Naive thymus-derived CD4-positive, alpha-beta T cell (primary cell): Measurements from ENCODE around the gene RNF144A. TPM values are rescaled to one million over a fixed set of nuclear protein-coding genes. Genes with fewer than 3 reads are reported as not detected.

Experiments used
- ATAC-seq: fragments of 150-1000 bp; cut with Tn5 transposase; 2 replicates; pipeline ENCODE4 v1.10.0; 2021; ENCODE audit warnings: mild to moderate bottlenecking, moderate library complexity
- CTCF ChIA-PET: fragments of 350-600 bp; sonication (Branson Sonifier 250); formaldehyde crosslinking; loops from one replicate; lab custom pipeline; 2021; ENCODE audit warnings: antibody characterized with exemption; lab: Charles Lee
- POLR2A ChIA-PET: fragments of 350-600 bp; sonication (Branson Sonifier 250); formaldehyde crosslinking; loops from one replicate; lab custom pipeline; 2021; ENCODE audit warnings: antibody characterized with exemption, inconsistent platforms; lab: Charles Lee
- DNase-seq, 9 donors: peaks; one replicate each; pipeline versions ENCODE4 v3.0.0 to v3.0.0-alpha.2; 2020 to 2022; ENCODE audit warnings: mixed read lengths in 1 of 9
- H3K27ac ChIP-seq: one replicate; pipeline ENCODE4 v1.7.0; 2013; ENCODE audit warnings: mild to moderate bottlenecking, low read depth, low read length, moderate library complexity
- H3K27me3 ChIP-seq, 2 donors: one replicate each; pipeline ENCODE4 v1.7.0; 2013; ENCODE audit warnings: low read length in 2 of 2, mild to moderate bottlenecking in 2 of 2, moderate library complexity in 2 of 2; ENCODE audit not compliant: control insufficient read depth in 2 of 2, insufficient read depth in 2 of 2
- H3K36me3 ChIP-seq, 3 experiments: 1 replicate in 2 of 3; 2 replicates in 1 of 3; pipeline ENCODE4 v1.7.0; 2013; ENCODE audit warnings: low read length in 3 of 3, mild to moderate bottlenecking in 3 of 3, moderate library complexity in 1 of 3; ENCODE audit not compliant: insufficient read depth in 3 of 3, control insufficient read depth in 2 of 3
- H3K4me1 ChIP-seq, 2 donors: one replicate each; pipeline ENCODE4 v1.7.0; 2013; ENCODE audit warnings: low read length in 2 of 2, mild to moderate bottlenecking in 2 of 2, moderate library complexity in 1 of 2; ENCODE audit not compliant: control insufficient read depth in 2 of 2, insufficient read depth in 2 of 2
- H3K4me3 ChIP-seq: 2 replicates; pipeline ENCODE4 v1.7.0; 2013; ENCODE audit warnings: mild to moderate bottlenecking, low read length
- H3K9me3 ChIP-seq, 3 experiments: 1 replicate in 2 of 3; 2 replicates in 1 of 3; pipeline ENCODE4 v1.7.0; 2013; ENCODE audit warnings: low read length in 3 of 3; ENCODE audit not compliant: control insufficient read depth in 2 of 3
- H3K27ac Mint-ChIP-seq, 9 donors: one replicate each; pipeline ENCODE4 v1.8.0; 2020 to 2022; ENCODE audit warnings: mixed read lengths in 9 of 9, mild to moderate bottlenecking in 8 of 9, moderate library complexity in 5 of 9, inconsistent platforms in 2 of 9
- H3K27me3 Mint-ChIP-seq, 5 donors: one replicate each; pipeline ENCODE4 v1.8.0; 2021 to 2022; ENCODE audit warnings: mixed read lengths in 5 of 5, mild to moderate bottlenecking in 1 of 5
- H3K36me3 Mint-ChIP-seq, 5 donors: one replicate each; pipeline ENCODE4 v1.8.0; 2020 to 2022; ENCODE audit warnings: mixed read lengths in 5 of 5, mild to moderate bottlenecking in 3 of 5, inconsistent platforms in 1 of 5
- H3K4me1 Mint-ChIP-seq, 7 donors: one replicate each; pipeline ENCODE4 v1.8.0; 2020 to 2022; ENCODE audit warnings: mixed read lengths in 7 of 7, mild to moderate bottlenecking in 3 of 7, inconsistent platforms in 1 of 7
- H3K4me3 Mint-ChIP-seq, 10 donors: one replicate each; pipeline ENCODE4 v1.8.0; 2020 to 2022; ENCODE audit warnings: mild to moderate bottlenecking in 10 of 10, mixed read lengths in 10 of 10, moderate library complexity in 6 of 10, inconsistent platforms in 2 of 10
- H3K9me3 Mint-ChIP-seq, 11 donors: one replicate each; pipeline ENCODE4 v1.8.0; 2020 to 2022; ENCODE audit warnings: mixed read lengths in 11 of 11, mild to moderate bottlenecking in 4 of 11, inconsistent platforms in 1 of 11, moderate library complexity in 1 of 11
- intact Hi-C, 2 donors: fragments of 100-400 bp; cut with micrococcal nuclease; formaldehyde crosslinking; loops; one replicate each; pipeline ENCODE4 v1.15.1; 2023
- polyA plus RNA-seq, 2 donors: library from polyadenylated mRNA; unstranded; fragments of 300-500 nt; fragmentation: Illumina TruSeq; gene quantifications; one replicate each; pipeline ENCODE4 v1.2.3, GENCODE V29; 2021
- total RNA-seq, 6 experiments: library from RNA in 5 of 6; stranded (reverse) in 5 of 6; gene quantifications; 1 replicate in 5 of 6; 2 replicates in 1 of 6; pipeline ENCODE4 v1.2.3 and lab custom pipeline; 2021 to 2026

Gene RNF144A
- total and polyA plus RNA-seq, 7 experiments from 2014 or later, result 21.2 to 74.4 (median 56.3) TPM

GRCh38 chr2:7022492-7023385, 105.5 kb downstream of the RNF144A start:
- Mint-ChIP-seq H3K9me3 (no peaks in the 10 kb centered on the region), H3K4me3 (no peak overlapping the region), H3K4me1 (peaks cover 0 to 8% (median 4%) of the 10 kb centered on the region in 7 donors), H3K27ac (peak overlapping the region in 6 of 9 donors; percentile 2 to 79 (median 57)), H3K36me3 (peaks cover 12 to 70% (median 22%) of the 10 kb centered on the region in 5 donors), H3K27me3 (no peaks in the 10 kb centered on the region)
- no peak for DNase-seq
- intact Hi-C loops, result no loop called here
- ATAC-seq, result no peak
- Histone ChIP-seq H3K27ac (no peak overlapping the region), H3K9me3 (no peaks in the 10 kb centered on the region), H3K36me3 (peaks cover 0 to 97% (median 31%) of the 10 kb centered on the region in 3 experiments), H3K27me3 (no peaks in the 10 kb centered on the region), H3K4me1 (no peaks in the 10 kb centered on the region), H3K4me3 (no peak overlapping the region)
- ChIA-PET CTCF (interaction anchor here (0.6 to 1.6 kb wide), 3 partner anchors 9 to 126 kb away, joined by 3 to 6 read pairs (median 4); no protein-coding TSS in a partner anchor), POLR2A (interaction anchor here (1.0 kb wide), 1 partner anchor 126 kb away, joined by 3 read pairs; no protein-coding TSS in a partner anchor)

DNA sequence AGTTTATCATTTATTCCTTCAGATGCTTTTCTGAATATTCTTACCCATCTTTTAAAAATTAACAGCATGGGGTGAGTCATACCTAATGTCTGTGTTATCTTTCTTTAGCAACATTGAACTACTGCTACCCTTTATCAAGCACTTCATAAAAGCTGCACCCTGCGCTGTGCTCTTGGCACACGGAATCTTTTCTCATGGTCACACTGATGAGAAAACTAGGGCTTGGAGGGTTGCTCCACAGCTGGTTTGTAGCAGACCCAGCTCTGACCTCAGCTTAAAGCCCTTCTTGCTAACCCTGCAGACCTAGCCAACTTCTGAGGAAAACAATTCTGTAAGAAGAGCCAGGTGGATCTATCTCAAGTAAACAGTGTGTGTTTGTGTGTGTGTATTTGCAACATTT, 106.3 kb downstream of the RNF144A start:
- no peaks in the 10 kb centered on the region for H3K27me3 ChIP-seq
- ATAC-seq (no peak), DNase-seq (no peak)
- intact Hi-C loops, result no loop called here
- Mint-ChIP-seq H3K36me3 (peaks cover 12 to 72% (median 22%) of the 10 kb centered on the region in 5 donors), H3K9me3 (no peaks in the 10 kb centered on the region), H3K27ac (peak overlapping the region in 3 of 9 donors; percentile 2 to 79 (median 58)), H3K27me3 (no peaks in the 10 kb centered on the region), H3K4me1 (peaks cover 3 to 15% (median 7%) of the 10 kb centered on the region in 7 donors), H3K4me3 (no peak overlapping the region)
- no peak overlapping the region for H3K27ac ChIP-seq
- H3K9me3 ChIP-seq, result no peaks in the 10 kb centered on the region
- H3K4me3 ChIP-seq, result no peak overlapping the region
- H3K36me3 ChIP-seq, result peaks cover 0 to 97% (median 31%) of the 10 kb centered on the region in 3 experiments
- CTCF ChIA-PET, result interaction anchor here (0.6 to 1.6 kb wide), 3 partner anchors 10 to 126 kb away, joined by 3 to 6 read pairs (median 4); no protein-coding TSS in a partner anchor
- H3K4me1 ChIP-seq, result no peaks in the 10 kb centered on the region
- POLR2A ChIA-PET, result no interaction called here

- ATAC-seq (no peak), DNase-seq (no peak)
- H3K36me3 ChIP-seq, result peaks cover 0 to 97% (median 29%) of the 10 kb centered on the region in 3 experiments
- peak overlapping the region in 1 of 9 donors; percentile 50 for H3K27ac Mint-ChIP-seq
- H3K4me3 Mint-ChIP-seq, result no peak overlapping the region
- H3K36me3 Mint-ChIP-seq, result peaks cover 12 to 70% (median 26%) of the 10 kb centered on the region in 5 donors
- no peaks in the 10 kb centered on the region for H3K9me3 ChIP-seq
- ChIA-PET POLR2A (no interaction called here), CTCF (interaction anchor here (1.6 kb wide), 1 partner anchor 127 kb away, joined by 4 read pairs; no protein-coding TSS in a partner anchor)
- intact Hi-C loops, result loop anchor here in 1 of 2 donors (1.0 kb wide), 1 partner anchor 13 kb away; no protein-coding TSS in a partner anchor
- H3K9me3 Mint-ChIP-seq, result no peaks in the 10 kb centered on the region
- H3K27ac ChIP-seq, result no peak overlapping the region
- H3K27me3 ChIP-seq, result no peaks in the 10 kb centered on the region
- peaks cover 4 to 16% (median 9%) of the 10 kb centered on the region in 7 donors for H3K4me1 Mint-ChIP-seq
- no peaks in the 10 kb centered on the region for H3K4me1 ChIP-seq
- H3K4me3 ChIP-seq, result no peak overlapping the region
- H3K27me3 Mint-ChIP-seq, result no peaks in the 10 kb centered on the region
Measured at GRCh38 chr2:7024261-7024660, 107.0 kb downstream of the RNF144A start.

DNA sequence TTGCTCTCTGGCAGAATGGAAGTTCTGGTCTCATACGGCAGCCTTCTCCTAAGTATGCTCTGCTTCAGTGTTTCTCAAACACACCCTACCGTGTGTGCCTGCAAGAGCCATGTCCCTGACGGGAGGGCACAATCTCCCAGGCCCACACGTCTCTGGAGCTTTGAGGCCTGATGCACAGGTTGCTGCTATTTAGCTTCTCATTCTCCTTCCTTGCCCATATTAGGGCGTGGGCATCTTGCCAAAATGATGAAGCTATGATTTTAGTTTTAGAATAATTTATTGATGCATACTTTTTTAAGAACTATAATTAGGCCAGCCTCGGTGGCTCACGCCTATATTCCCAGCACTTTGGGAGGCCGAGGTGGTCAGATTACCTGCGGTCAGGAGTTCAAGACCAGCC, 107.9 kb downstream of the RNF144A start:
- H3K36me3 Mint-ChIP-seq, result peaks cover 12 to 66% (median 31%) of the 10 kb centered on the region in 5 donors
- peak overlapping the region in 1 of 9 donors; percentile 17 for H3K27ac Mint-ChIP-seq
- intact Hi-C loops, result no loop called here
- H3K4me1 ChIP-seq, result no peaks in the 10 kb centered on the region
- H3K9me3 ChIP-seq, result no peaks in the 10 kb centered on the region
- ATAC-seq, result no peak
- H3K4me3 Mint-ChIP-seq, result no peak overlapping the region
- no peaks in the 10 kb centered on the region for H3K9me3 Mint-ChIP-seq
- no peaks in the 10 kb centered on the region for H3K27me3 ChIP-seq
- no peak overlapping the region for H3K4me3 ChIP-seq
- H3K27ac ChIP-seq, result no peak overlapping the region
- peaks cover 0 to 97% (median 27%) of the 10 kb centered on the region in 3 experiments for H3K36me3 ChIP-seq
- H3K4me1 Mint-ChIP-seq, result peaks cover 5 to 16% (median 9%) of the 10 kb centered on the region in 7 donors
- DNase-seq, result no peak
- POLR2A ChIA-PET, result no interaction called here
- H3K27me3 Mint-ChIP-seq, result no peaks in the 10 kb centered on the region
- CTCF ChIA-PET, result no interaction called here

GRCh38 chr2:7026742-7027141, 109.5 kb downstream of the RNF144A start:
- Histone ChIP-seq H3K9me3 (no peaks in the 10 kb centered on the region), H3K4me1 (peaks cover 0 to 7% of the 10 kb centered on the region in 2 donors), H3K27ac (no peak overlapping the region), H3K27me3 (no peaks in the 10 kb centered on the region), H3K36me3 (peaks cover 0 to 97% (median 21%) of the 10 kb centered on the region in 3 experiments), H3K4me3 (no peak overlapping the region)
- ATAC-seq (no peak), DNase-seq (no peak)
- POLR2A ChIA-PET, result no interaction called here
- CTCF ChIA-PET, result no interaction called here
- intact Hi-C loops, result no loop called here
- H3K9me3 Mint-ChIP-seq, result no peaks in the 10 kb centered on the region
- H3K4me1 Mint-ChIP-seq, result peaks cover 10 to 21% (median 17%) of the 10 kb centered on the region in 7 donors
- H3K4me3 Mint-ChIP-seq, result no peak overlapping the region
- no peaks in the 10 kb centered on the region for H3K27me3 Mint-ChIP-seq
- H3K36me3 Mint-ChIP-seq, result peaks cover under 1 to 71% (median 30%) of the 10 kb centered on the region in 5 donors
- peak overlapping the region in 5 of 9 donors; percentile 10 to 69 (median 36) for H3K27ac Mint-ChIP-seq

DNA sequence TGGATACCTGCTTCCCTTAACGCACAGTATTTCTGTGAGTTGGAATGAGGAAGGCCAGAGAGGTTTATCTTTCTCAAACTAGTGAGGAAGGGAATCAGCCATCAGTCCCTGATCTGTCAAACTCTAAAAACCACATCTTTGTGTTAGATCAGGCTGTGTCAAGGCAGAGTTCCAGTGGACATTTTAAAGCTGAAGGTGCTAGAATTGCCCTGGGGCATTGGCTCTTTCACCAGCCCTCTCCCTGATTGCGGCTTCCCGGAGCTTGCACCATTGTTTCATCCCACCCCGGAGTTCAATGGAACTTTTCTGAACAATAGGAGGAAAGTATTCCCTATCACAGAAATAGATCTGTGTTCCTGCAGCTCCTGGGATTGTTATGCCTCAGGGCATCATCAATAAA, 110.2 kb downstream of the RNF144A start:
- intact Hi-C loops, result no loop called here
- no peak overlapping the region for H3K27ac ChIP-seq
- H3K4me3 Mint-ChIP-seq, result no peak overlapping the region
- ChIA-PET POLR2A (no interaction called here), CTCF (interaction anchor here (0.8 kb wide), 1 partner anchor 13 kb away, joined by 5 read pairs; no protein-coding TSS in a partner anchor)
- peaks cover 0 to 7% of the 10 kb centered on the region in 2 donors for H3K4me1 ChIP-seq
- no peaks in the 10 kb centered on the region for H3K27me3 Mint-ChIP-seq
- H3K9me3 ChIP-seq, result no peaks in the 10 kb centered on the region
- no peak overlapping the region for H3K4me3 ChIP-seq
- peaks cover under 1 to 68% (median 28%) of the 10 kb centered on the region in 5 donors for H3K36me3 Mint-ChIP-seq
- no peaks in the 10 kb centered on the region for H3K27me3 ChIP-seq
- peaks cover 0 to 97% (median 21%) of the 10 kb centered on the region in 3 experiments for H3K36me3 ChIP-seq
- H3K9me3 Mint-ChIP-seq, result no peaks in the 10 kb centered on the region
- H3K27ac Mint-ChIP-seq, result peak overlapping the region in 8 of 9 donors; percentile 17 to 71 (median 54)
- DNase-seq (no peak), ATAC-seq (no peak)
- peaks cover 10 to 24% (median 17%) of the 10 kb centered on the region in 7 donors for H3K4me1 Mint-ChIP-seq
